HCT116 (cell line): ENCODE results near the gene TLR7. TPM values are rescaled to one million over a fixed set of nuclear protein-coding genes. Genes with fewer than 3 reads are reported as not detected.

ENCODE experiments used
- ATAC-seq: fragments of 200-7000 bp; cut with Tn5 transposase; 2 replicates; pipeline ENCODE4 v1.9.1; 2020; ENCODE audit warnings: mild to moderate bottlenecking, moderate library complexity
- Bru-seq: library from RNA; stranded (reverse); fragments of 400-500 nt; gene quantifications from one replicate; lab custom pipeline; 2021; lab: Mats Ljungman, UMichigan
- BruChase-seq, 2 experiments: library from RNA; stranded (reverse); fragments of 400-500 nt; gene quantifications; one replicate each; lab custom pipeline; 2021; lab: Mats Ljungman, UMichigan
- BruUV-seq: library from RNA; stranded (reverse); fragments of 400-500 nt; replicated peaks from 2 replicates; lab custom pipeline; 2021; lab: Mats Ljungman, UMichigan
- CTCF ChIA-PET: fragments of 300-600 bp; sonication (Branson Sonifier 250); formaldehyde crosslinking; loops from one replicate; lab custom pipeline; 2021; ENCODE audit warnings: antibody characterized with exemption; lab: Charles Lee
- POLR2A ChIA-PET: fragments of 300-600, 350-600 bp; sonication (Branson Sonifier 250); formaldehyde crosslinking; loops from one replicate; lab custom pipeline; 2021; ENCODE audit warnings: antibody characterized with exemption; lab: Charles Lee
- RAD21 ChIA-PET, 2 experiments: fragments of 300-600 bp; sonication (Branson Sonifier 250); formaldehyde crosslinking; loops; one replicate each; lab custom pipeline; 2023; ENCODE audit warnings: low total read pairs in 2 of 2; ENCODE audit not compliant: uncharacterized antibody in 2 of 2, unreplicated experiment in 2 of 2, low non-redundant PET in 1 of 2; lab: Charles Lee
- DNase-seq: peaks from one replicate; pipeline ENCODE4 v3.0.0-alpha.2; 2010; ENCODE audit warnings: low read depth, low spot score
- H2AFZ ChIP-seq: fragments of 200-600 bp; shearing (Covaris generic), sonication (generic); 2 replicates; pipeline ENCODE4 v1.6.1; 2017; ENCODE audit warnings: low read depth, mixed run types, mixed read lengths, antibody characterized with exemption, low read length; ENCODE audit not compliant: poor library complexity, severe bottlenecking
- H3K27ac ChIP-seq: 2 replicates; pipeline ENCODE4 v1.5.1; 2012; ENCODE audit warnings: low read depth, low read length
- H3K27me3 ChIP-seq: fragments of 200-600 bp; sonication (generic); 2 replicates; pipeline ENCODE4 v1.6.1; 2016; ENCODE audit warnings: mixed run types, low read length, mixed read lengths; ENCODE audit not compliant: insufficient read depth
- H3K36me3 ChIP-seq, 2 experiments: fragments of 200-500 bp in 1 of 2; fragments of 200-600 bp in 1 of 2; sonication (Bioruptor generic) in 1 of 2; sonication (generic) in 1 of 2; 2 replicates each; pipeline versions ENCODE4 v1.5.1 to v1.6.1; 2014 to 2016; ENCODE audit warnings: low read length in 2 of 2, inconsistent platforms in 1 of 2, mixed read lengths in 1 of 2, mixed run types in 1 of 2; ENCODE audit not compliant: insufficient read depth in 2 of 2, control insufficient read depth in 1 of 2
- H3K4me1 ChIP-seq, 2 experiments: fragments of 200-600 bp in 1 of 2; sonication (generic) in 1 of 2; 2 replicates each; pipeline versions ENCODE4 v1.5.1 to v1.6.1; 2012 to 2017; ENCODE audit warnings: low read length in 2 of 2, inconsistent platforms in 1 of 2, mild to moderate bottlenecking in 1 of 2, mixed read lengths in 1 of 2, mixed run types in 1 of 2, moderate library complexity in 1 of 2; ENCODE audit not compliant: insufficient read depth in 2 of 2, control insufficient read depth in 1 of 2
- H3K4me2 ChIP-seq: fragments of 200-600 bp; sonication (generic); 2 replicates; pipeline ENCODE4 v1.6.1; 2017; ENCODE audit warnings: mixed run types, low read length, mixed read lengths
- H3K4me3 ChIP-seq, 2 experiments: fragments of 200-600 bp in 1 of 2; sonication (generic) in 1 of 2; replicated peaks in 1 of 2; 2 replicates each; pipeline ENCODE4 v1.5.1; 2011 to 2016; ENCODE audit warnings: low read length in 2 of 2, control low read depth in 1 of 2, low read depth in 1 of 2, mild to moderate bottlenecking in 1 of 2, mixed read lengths in 1 of 2, mixed run types in 1 of 2
- H3K79me2 ChIP-seq: fragments of 200-600 bp; sonication (generic); 2 replicates; pipeline ENCODE4 v1.6.1; 2017; ENCODE audit warnings: mild to moderate bottlenecking, mixed run types, low read length, moderate library complexity, mixed read lengths; ENCODE audit not compliant: insufficient read depth
- H3K9ac ChIP-seq: fragments of 200-600 bp; sonication (generic); 2 replicates; pipeline ENCODE4 v1.6.1; 2016; ENCODE audit warnings: low read length, mixed read lengths
- H3K9me2 ChIP-seq: fragments of 200-600 bp; sonication (generic), shearing (Covaris generic); 2 replicates; pipeline ENCODE4 v1.6.1; 2017; ENCODE audit warnings: mixed run types, mild to moderate bottlenecking, moderate library complexity; ENCODE audit not compliant: insufficient read depth
- H3K9me3 ChIP-seq, 2 experiments: fragments of 200-500 bp in 1 of 2; fragments of 200-600 bp in 1 of 2; sonication (Bioruptor generic) in 1 of 2; sonication (generic) in 1 of 2; 2 replicates each; pipeline ENCODE4 v1.6.1; 2014 to 2017; ENCODE audit warnings: low read length in 2 of 2, mixed read lengths in 2 of 2, inconsistent platforms in 1 of 2, low read depth in 1 of 2, mild to moderate bottlenecking in 1 of 2, mixed run types in 1 of 2, moderate library complexity in 1 of 2; ENCODE audit not compliant: control insufficient read depth in 1 of 2, insufficient read depth in 1 of 2
- H4K20me1 ChIP-seq: fragments of 200-600 bp; sonication (generic), shearing (Covaris generic); 2 replicates; pipeline ENCODE4 v1.6.1; 2017; ENCODE audit warnings: mixed run types, mild to moderate bottlenecking, moderate library complexity; ENCODE audit not compliant: insufficient read depth
- ATF3 ChIP-seq: IDR thresholded peaks from 2 replicates; pipeline ENCODE4 v1.6.1; 2012
- CBX3 ChIP-seq: IDR thresholded peaks from 2 replicates; pipeline ENCODE4 v1.6.1; 2012; ENCODE audit warnings: low read depth
- CEBPB ChIP-seq: IDR thresholded peaks from 2 replicates; pipeline ENCODE4 v1.6.1; 2012; ENCODE audit warnings: low read depth
- EZH2 ChIP-seq: fragments of 200-600 bp; sonication (generic); IDR thresholded peaks from 2 replicates; pipeline ENCODE4 v1.6.1; 2017; ENCODE audit warnings: antibody characterized with exemption, mixed run types
- FOSL1 ChIP-seq: IDR thresholded peaks from 2 replicates; pipeline ENCODE4 v1.6.1; 2012; ENCODE audit warnings: low read depth
- JUND ChIP-seq: IDR thresholded peaks from 2 replicates; pipeline ENCODE4 v1.6.1; 2012
- MAX ChIP-seq: IDR thresholded peaks from 2 replicates; pipeline ENCODE4 v1.6.1; 2012
- POLR2A ChIP-seq: IDR thresholded peaks from 2 replicates; pipeline ENCODE4 v1.7.0; 2011; ENCODE audit warnings: borderline replicate concordance; ENCODE audit not compliant: insufficient read depth, insufficient read length; ENCODE audit errors: extremely low read depth
- POLR2AphosphoS5 ChIP-seq: IDR thresholded peaks from 2 replicates; pipeline ENCODE4 v1.6.1; 2011; ENCODE audit warnings: mild to moderate bottlenecking, low read depth, low read length, moderate library complexity
- RAD21 ChIP-seq: IDR thresholded peaks from 2 replicates; pipeline ENCODE4 v1.6.1; 2012; ENCODE audit warnings: low read depth, mild to moderate bottlenecking
- SIN3A ChIP-seq: IDR thresholded peaks from 2 replicates; pipeline ENCODE4 v1.6.1; 2012; ENCODE audit warnings: low read depth
- TCF7L2 ChIP-seq: IDR thresholded peaks from 2 replicates; pipeline ENCODE4 v1.7.0; 2011; ENCODE audit warnings: borderline replicate concordance, inconsistent platforms; ENCODE audit not compliant: insufficient read depth, insufficient read length; ENCODE audit errors: extremely low read depth
- YY1 ChIP-seq: IDR thresholded peaks from 2 replicates; pipeline ENCODE4 v1.6.1; 2011; ENCODE audit warnings: low read length, low read depth, moderate library complexity, mild to moderate bottlenecking; ENCODE audit not compliant: insufficient replicate concordance; ENCODE audit errors: extremely low read depth
- ZBTB33 ChIP-seq: IDR thresholded peaks from 2 replicates; pipeline ENCODE4 v1.6.1; 2011; ENCODE audit warnings: mild to moderate bottlenecking, low read length, moderate library complexity; ENCODE audit not compliant: insufficient replicate concordance; ENCODE audit errors: extremely low read depth
- ZFX ChIP-seq: fragments of 450-650 bp; IDR thresholded peaks from 2 replicates; pipeline ENCODE4 v1.6.1; 2017
- intact Hi-C: fragments of 100-400 bp; cut with micrococcal nuclease; formaldehyde crosslinking; loops from 2 replicates; pipeline ENCODE4 v1.10.0; 2022
- long read RNA-seq: library from polyadenylated mRNA; unstranded; transcript quantifications from one replicate; pipeline ENCODE4 v2.0.0, GENCODE V29; 2021; ENCODE audit not compliant: unreplicated experiment
- polyA plus RNA-seq: library from polyadenylated mRNA; unstranded; fragments of >200 nt; gene quantifications from 2 replicates; pipeline ENCODE4 v1.2.1, GENCODE V29; 2012; ENCODE audit warnings: missing spikeins
- total RNA-seq: library from RNA; stranded (reverse); gene quantifications from one replicate; pipeline ENCODE4 v1.2.1, GENCODE V29; 2021; ENCODE audit not compliant: unreplicated experiment

The TLR7 gene
- total RNA-seq (not detected), Bru-seq, nascent RNA (percentile 4 among the genes with signal in this experiment), BruChase-seq, experiment 1, labeled RNA remaining after a 6-hour chase (not detected), BruChase-seq, experiment 2, labeled RNA remaining after a 2-hour chase (not detected)
- polyA plus RNA-seq: not detected in 2 replicates
- long read RNA-seq: 0 reads

- no peaks in the 10 kb centered on the region for H3K79me2 ChIP-seq
- ATAC-seq (no peak), DNase-seq (no peak)
- ChIA-PET POLR2A (no interaction called here), CTCF (no interaction called here), RAD21 (no interaction called here)
- H3K9me2 ChIP-seq: no peaks in the 10 kb centered on the region
- H4K20me1 ChIP-seq: no peaks in the 10 kb centered on the region
- H3K4me2 ChIP-seq: no peak within 1 kb of the TSS
- no peak for TF ChIP-seq YY1
- TF ChIP-seq FOSL1: no peak
- TF ChIP-seq ZBTB33: no peak
- TF ChIP-seq ATF3: no peak
- TF ChIP-seq EZH2: no peak
- no peak for TF ChIP-seq JUND
- TF ChIP-seq MAX: no peak
- no peak for TF ChIP-seq CBX3
- TF ChIP-seq ZFX: no peak
- no peak for TF ChIP-seq SIN3A
- TF ChIP-seq CEBPB: no peak
- TF ChIP-seq TCF7L2: no peak
- no peak for TF ChIP-seq RAD21
- no peak for TF ChIP-seq POLR2AphosphoS5
- TF ChIP-seq POLR2A: no peak
- H3K27me3 ChIP-seq: no peaks in the 10 kb centered on the region
- intact Hi-C loops: no loop called here
- BruUV-seq: no TSS peak
- H3K4me1 ChIP-seq: no peaks in the 10 kb centered on the region
- H2AFZ ChIP-seq: no peak within 1 kb of the TSS
- no peaks in the 10 kb centered on the region for H3K9me3 ChIP-seq
- H3K9ac ChIP-seq: no peak within 1 kb of the TSS
- H3K4me3 ChIP-seq: no peak within 1 kb of the TSS
- H3K36me3 ChIP-seq: no peaks in the 10 kb centered on the region
- H3K27ac ChIP-seq: no peak within 1 kb of the TSS
Observed at GRCh38 chrX:12866451-12867377, at the start of gene TLR7. TLR7 (plus strand) TSS chrX:12867072; CDS start chrX:12867579, 507 bp downstream.
